Cardiac septum (tissue), 1 donor: ENCODE data around the gene ITGAX. TPM values are rescaled to one million over a fixed set of nuclear protein-coding genes. Genes with fewer than 3 reads are reported as not detected.

Experiments
- DNase-seq: peaks from one replicate; pipeline ENCODE4 v3.0.0-alpha.2; 2020; ENCODE audit warnings: low spot score
- intact Hi-C: fragments of 100-400 bp; cut with DNase I; formaldehyde crosslinking; loops from one replicate; pipeline ENCODE4 v1.14.0; 2022
- total RNA-seq: library from RNA; stranded (reverse); fragmentation: NEBNext Ultra II Directional; extraction: Animal tissue kit (Norgen Biotek cat#: 25700); gene quantifications from one replicate; pipeline ENCODE4 v1.2.1, GENCODE V29; 2021
- donor health status: DM: no; HTN: no; CAD: no.

Gene ITGAX
- total RNA-seq, 1 donor from 2014 or later: 5.9 TPM

DNA sequence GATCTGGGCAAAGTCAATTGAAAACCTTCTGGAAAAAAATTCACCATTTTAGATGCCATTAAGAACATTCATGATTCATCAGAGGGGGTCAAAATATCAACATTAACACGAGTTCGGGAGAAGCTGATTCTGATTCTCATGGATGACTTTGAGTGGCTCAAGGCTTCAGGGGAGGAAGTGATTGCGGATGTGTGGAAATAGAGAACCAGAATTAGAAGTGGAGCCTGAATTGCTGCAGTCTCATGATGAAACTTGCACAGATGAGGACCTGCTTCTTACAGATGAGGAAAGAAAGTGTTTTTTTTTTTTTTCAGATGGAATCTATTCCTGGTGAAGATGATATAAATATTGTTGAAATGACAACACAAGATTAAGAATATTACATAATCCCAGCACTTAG, 12.9 kb downstream of the ITGAX start:
- no peak for DNase-seq
- intact Hi-C loops: no loop called here

DNA sequence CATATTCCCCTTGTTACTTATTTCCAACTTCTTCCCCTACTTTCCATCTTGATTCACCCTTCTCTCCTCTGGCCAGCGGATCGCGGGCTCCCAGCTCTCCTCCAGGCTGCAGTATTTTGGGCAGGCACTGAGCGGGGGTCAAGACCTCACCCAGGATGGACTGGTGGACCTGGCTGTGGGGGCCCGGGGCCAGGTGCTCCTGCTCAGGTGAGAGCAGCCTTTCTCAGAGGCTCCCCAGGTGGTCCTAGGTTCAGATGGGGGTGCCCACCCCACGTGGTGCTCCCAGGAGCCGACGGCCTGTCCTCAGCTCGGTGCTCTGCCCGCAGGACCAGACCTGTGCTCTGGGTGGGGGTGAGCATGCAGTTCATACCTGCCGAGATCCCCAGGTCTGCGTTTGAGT, 16.0 kb downstream of the ITGAX start:
- no peak for DNase-seq
- intact Hi-C loops: no loop called here

DNA sequence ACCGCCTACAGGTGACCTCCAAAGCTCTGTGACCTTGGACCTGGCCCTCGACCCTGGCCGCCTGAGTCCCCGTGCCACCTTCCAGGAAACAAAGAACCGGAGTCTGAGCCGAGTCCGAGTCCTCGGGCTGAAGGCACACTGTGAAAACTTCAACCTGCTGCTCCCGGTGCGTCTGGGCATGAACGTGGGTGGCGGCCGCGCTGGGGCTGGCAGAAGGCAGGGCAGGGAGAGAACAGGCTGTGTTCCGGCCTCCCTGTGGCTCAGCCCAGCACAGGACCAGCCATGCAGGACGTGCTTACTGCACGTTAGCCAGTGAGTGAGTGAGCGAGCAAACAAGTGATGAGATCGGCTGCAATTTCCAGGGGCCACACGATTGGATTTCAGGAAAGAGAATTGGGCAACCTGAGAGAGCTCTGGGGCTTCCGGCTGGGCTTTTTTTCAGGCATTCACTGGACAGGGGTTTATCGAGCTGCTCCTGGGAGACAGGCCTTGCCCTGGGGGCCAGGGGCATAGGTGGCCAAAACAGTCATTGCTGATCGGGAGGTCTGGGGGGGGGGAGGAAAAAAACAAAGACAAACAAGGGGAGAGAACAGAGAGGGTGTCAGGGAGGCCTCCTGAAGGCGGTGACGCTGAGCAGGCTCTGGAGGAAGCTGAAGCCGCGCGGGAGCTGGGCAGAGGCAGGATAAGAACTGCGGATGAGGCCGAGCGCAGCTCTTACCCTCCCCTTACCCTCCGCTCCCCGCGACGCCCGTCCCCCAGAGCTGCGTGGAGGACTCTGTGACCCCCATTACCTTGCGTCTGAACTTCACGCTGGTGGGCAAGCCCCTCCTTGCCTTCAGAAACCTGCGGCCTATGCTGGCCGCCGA, 16.9 kb downstream of the ITGAX start:
- no peak for DNase-seq
- intact Hi-C loops: no loop called here

DNA sequence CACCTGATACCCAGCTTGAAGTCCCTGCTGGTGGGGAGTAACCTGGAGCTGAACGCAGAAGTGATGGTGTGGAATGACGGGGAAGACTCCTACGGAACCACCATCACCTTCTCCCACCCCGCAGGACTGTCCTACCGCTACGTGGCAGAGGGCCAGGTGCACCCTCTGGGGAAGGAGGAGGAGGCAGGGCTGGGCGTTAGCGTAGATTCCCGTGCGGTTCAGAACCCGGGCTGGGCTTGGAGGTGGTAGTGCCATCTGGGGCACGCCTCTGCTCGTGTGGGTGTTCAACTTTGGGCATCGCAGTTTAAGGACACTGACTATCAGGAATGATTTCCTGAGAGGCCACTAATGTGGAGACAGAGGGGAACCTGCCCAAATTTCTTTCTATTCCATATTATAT, 18.3 kb downstream of the ITGAX start:
- no peak for DNase-seq
- intact Hi-C loops: no loop called here

DNA sequence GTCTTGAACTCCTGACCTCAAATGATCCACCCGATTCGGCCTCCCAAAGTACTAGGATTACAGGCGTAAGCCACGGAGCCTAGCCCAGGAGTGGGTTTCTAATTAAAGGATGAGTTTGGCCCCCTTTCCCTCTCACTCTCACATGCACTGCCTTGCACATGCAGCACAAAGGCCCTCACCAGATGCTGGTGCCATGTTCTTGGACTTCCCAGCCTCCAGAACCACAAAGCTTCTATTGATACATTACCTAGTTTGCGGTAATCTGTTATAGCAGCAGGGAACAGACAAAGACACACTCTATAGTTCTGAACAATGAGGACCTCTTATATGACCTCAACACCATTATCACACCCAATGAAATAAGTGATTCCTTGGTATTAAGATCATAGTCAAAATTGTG, 20.3 kb downstream of the ITGAX start:
- intact Hi-C loops: no loop called here
- no peak for DNase-seq

DNA sequence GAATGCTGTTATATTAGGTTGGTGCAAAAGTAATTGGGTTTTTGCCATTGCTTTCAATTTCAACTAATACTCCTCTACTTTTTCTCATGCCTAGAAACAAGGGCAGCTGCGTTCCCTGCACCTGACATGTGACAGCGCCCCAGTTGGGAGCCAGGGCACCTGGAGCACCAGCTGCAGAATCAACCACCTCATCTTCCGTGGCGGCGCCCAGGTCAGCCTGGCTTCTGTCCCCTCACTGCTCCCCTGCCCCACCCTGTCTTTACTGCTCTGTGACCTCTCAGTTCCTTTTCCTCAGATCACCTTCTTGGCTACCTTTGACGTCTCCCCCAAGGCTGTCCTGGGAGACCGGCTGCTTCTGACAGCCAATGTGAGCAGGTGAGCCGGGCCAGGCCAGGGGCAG, 21.7 kb downstream of the ITGAX start:
- intact Hi-C loops: no loop called here
- no peak for DNase-seq

DNA sequence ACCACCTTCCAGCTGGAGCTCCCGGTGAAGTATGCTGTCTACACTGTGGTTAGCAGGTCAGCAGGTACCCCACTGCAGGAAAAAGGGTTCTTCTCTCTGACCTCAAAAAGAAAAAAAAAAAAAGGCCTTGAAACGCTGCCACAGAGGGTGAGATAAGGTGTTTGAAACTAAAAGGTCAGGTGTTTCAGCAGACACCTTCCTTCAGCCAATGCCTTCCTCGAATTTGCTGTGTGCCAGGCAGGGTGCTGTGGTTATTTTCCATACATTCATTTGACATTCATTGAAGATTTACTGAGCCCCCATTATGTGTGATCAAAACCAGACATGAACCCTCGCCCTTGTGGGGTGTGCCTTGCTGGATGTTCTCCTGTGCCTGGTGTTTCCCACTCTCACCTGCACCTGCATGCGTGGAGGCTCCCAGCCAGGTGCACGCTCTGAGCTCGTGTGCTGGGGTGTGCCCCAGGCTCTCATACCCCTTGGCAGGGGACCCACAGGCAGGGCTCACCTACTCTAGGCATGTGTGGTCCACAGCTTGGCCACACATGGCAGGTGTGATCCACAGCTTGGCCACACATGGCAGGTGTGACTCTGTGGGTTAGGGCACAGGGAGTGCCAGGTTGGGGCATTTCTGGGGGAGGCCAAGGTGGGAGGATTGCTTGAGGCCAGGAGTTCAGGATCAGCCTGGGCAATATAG, 22.4 kb downstream of the ITGAX start:
- intact Hi-C loops: no loop called here
- DNase-seq: no peak

DNA sequence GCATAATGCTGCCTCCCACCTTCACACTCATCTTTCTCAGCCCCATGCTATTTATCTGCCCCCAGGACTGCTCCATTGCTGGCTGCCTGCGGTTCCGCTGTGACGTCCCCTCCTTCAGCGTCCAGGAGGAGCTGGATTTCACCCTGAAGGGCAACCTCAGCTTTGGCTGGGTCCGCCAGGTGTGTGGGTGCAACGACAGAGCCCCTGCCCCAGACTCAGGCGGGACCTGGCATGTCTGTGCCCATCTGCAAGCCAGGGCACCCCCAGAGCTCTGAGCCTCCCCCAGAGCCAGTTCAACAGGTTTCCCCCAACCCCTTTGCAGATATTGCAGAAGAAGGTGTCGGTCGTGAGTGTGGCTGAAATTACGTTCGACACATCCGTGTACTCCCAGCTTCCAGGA, 25.2 kb downstream of the ITGAX start:
- DNase-seq: no peak
- intact Hi-C loops: loop anchor here (10.0 kb wide), 1 partner anchor 195 kb away; the partner anchor contains the start of gene FUS

DNA sequence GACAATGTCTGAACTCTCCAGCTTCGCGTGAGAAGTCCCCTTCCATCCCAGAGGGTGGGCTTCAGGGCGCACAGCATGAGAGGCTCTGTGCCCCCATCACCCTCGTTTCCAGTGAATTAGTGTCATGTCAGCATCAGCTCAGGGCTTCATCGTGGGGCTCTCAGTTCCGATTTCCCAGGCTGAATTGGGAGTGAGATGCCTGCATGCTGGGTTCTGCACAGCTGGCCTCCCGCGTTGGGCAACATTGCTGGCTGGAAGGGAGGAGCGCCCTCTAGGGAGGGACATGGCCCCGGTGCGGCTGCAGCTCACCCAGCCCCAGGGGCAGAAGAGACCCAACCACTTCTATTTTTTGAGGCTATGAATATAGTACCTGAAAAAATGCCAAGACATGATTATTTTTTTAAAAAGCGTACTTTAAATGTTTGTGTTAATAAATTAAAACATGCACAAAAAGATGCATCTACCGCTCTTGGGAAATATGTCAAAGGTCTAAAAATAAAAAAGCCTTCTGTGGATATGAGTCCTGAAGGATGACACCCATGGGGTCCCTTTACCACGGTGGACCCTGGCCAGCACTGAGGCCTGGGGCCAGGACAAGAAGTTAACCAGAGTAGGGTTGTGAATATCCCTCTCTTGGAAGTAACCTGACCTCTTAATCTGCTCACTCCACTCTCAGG, 27.6 kb downstream of the ITGAX start:
- intact Hi-C loops: loop anchor here (10.0 kb wide), 1 partner anchor 198 kb away; the partner anchor contains the start of gene FUS

DNA sequence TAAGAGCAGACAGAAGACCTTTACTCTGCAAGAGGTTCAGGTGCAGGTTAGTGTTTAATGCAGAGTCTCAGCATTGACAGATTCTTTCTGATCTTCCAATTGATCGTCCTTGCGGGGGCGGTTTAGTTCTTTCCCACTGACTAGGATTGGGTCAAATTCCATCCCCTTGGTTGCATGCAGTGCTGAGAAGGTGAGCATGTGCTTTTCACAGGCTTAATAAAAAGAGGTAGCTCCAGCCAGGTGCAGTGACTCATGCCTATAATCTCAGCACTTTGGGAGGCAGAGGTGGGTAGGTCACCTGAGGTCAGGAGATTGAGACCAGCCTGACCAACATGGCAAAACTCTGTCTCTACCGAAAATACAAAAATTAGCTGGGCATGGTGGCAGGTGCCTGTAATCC, 30.7 kb downstream of the ITGAX start:
- DNase-seq: no peak
- intact Hi-C loops: loop anchor here (10.0 kb wide), 1 partner anchor 201 kb away; the partner anchor contains the start of gene FUS

More for the DNA sequence above, 27.6 kb downstream of the ITGAX start:
- DNase-seq: peak; percentile 91

DNA sequence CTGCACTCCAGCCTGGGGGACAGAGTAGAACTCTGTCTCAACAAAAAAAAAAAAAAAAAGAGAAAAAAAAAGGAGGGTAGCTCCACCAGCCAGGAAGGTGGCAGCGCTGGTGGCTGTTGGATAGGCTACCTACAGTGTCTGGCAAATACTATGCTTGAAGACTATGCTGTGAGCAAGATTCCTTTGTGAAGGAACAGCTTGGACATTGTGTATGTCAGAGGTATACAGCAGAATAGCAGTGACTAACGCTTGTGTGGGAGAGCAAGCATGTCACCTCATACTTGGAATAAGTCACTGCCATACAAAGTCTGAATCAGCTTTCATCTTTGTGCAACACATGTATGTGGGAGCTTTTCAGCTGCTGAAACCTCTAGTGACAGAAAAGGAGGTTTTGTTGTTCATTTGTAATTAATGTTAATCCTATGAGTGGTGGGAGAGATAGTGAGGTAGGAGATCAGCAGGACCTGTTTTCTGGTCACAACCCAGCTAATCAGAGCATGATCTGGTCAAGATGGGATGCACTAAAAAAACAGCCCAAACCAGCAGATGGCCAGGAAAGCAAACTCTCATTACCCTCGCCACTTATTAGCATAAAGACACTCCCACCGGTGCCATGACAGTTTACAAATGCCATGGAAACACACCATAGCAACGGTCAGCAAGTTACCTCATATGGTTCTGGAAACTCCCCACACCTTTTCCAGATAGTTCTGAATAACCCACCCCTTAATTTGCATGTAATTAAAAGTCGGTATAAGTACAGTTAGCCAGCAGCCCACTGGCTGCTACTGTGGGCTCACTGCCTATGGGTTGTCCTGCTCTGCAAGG, 31.4 kb downstream of the ITGAX start:
- intact Hi-C loops: loop anchor here (10.0 kb wide), 1 partner anchor 202 kb away; the partner anchor contains the start of gene FUS

DNA sequence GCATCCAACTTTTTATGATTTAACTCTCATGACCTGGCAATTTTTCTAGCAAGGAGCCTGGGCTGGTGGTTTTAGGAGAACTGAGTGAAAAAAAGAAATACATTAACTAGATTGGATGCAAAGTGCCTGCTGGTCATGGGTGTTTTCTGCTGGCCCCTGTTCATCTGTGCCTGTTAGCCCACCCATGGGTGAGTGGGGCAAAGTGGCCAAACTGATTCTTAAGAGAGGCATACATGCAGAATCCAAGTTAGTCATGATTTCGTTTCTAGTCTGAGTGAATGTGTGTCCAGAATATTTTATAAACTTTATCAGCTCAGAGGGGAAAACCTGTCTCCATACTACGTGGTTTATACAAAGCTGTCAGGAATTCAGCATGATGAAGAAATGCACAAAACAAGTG, 33.6 kb downstream of the ITGAX start:
- no peak for DNase-seq
- intact Hi-C loops: loop anchor here (10.0 kb wide), 1 partner anchor 204 kb away; the partner anchor contains the start of gene FUS

More for the DNA sequence above, 31.4 kb downstream of the ITGAX start:
- DNase-seq: no peak

DNA sequence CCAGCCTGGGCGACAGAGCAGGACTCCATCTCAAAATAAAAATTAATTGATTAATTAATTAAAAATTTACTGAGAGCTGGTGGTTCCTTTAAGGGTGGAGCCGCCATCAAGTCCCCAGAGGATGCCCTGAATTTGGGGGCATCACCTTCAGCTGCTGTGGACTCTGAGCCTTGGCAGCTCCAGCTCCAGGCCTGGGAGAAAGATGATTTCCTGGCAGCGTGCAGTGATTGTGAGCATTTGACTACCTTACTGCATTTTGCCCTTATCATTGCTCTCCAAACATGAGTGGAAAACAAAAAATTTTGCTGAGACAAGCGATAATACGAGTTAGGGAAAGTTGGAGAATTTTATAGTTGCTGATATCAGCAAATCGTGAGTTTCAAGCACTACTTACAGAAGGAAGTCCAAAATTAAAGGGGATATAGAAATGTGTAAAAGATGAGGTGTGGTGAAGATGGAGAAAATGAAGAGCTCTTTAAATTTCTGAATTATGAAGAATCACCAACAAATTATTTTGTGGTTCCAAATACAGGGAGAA, 35.6 kb downstream of the ITGAX start:
- intact Hi-C loops: no loop called here

DNA sequence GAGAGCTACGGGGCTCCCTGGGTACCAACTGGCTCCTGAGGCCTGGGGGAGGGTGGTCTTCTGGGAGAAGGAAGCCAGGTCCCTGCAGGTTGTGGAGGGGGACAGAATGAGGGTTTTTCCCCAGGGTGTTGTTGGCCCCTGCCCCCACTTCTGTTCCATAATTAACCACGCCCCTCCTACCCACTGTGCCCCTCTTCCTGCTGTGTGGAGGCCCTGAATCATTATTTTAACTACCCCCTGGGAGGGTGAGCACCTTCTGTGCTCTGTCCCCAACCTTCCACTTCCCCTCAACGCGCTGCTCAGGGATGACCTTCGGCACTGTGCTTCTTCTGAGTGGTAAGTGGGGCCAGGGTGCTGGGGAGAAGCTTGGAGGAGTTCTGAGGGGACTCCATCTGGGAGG, 38.1 kb downstream of the ITGAX start, which contains the start of gene ITGAD:
Gene ITGAD, plus strand, starts transcription at position 280 of the 400 bp plus-strand sequence. Its CDS starts 26 bp downstream, at position 306.
- intact Hi-C loops: no loop called here

More for the DNA sequence above, 35.6 kb downstream of the ITGAX start:
- DNase-seq: no peak

DNA sequence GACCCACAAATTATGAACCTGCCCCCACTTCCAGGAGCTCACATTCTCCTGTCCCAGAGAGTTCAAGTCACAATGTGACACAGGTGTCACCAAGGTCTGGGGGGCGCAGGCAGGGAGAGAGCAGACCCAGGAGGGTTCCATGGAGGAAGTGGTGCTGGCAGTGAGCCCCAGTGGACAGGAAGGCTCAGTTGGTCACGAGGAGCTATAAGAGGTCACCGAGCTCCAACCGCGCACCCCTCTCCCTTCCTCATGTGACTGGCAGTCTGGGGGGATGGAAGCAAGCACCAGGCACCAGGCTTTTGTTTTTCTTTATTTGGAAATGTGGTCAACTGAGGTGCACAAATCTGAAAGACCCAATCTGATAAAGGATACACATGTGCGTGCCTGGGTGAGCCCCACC, 40.7 kb downstream of the ITGAX start:
- no peak for DNase-seq
- intact Hi-C loops: no loop called here

More for the DNA sequence above, 38.1 kb downstream of the ITGAX start, which contains the start of gene ITGAD:
- DNase-seq: no peak

DNA sequence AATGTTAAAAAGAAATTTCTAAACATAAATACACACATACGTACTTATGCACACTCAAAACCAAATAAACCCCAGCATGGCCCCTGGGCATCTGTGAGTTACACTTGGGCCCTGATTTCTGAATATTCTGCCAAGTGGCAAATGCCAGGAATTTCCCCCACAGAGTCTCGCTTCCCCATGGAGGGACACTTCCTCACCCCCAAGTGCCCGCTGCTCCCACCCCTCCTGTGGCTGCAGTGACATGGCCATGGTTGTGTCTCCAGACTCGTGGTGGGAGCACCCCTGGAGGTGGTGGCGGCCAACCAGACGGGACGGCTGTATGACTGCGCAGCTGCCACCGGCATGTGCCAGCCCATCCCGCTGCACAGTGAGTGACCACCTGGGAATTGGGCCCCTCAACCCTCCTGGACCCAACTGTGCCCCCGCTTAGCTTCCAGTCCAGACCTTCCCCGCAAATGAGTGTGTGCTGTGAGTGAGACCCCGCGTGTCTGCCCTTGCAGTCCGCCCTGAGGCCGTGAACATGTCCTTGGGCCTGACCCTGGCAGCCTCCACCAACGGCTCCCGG, 42.2 kb downstream of the ITGAX start:
- no peak for DNase-seq
- intact Hi-C loops: no loop called here

DNA sequence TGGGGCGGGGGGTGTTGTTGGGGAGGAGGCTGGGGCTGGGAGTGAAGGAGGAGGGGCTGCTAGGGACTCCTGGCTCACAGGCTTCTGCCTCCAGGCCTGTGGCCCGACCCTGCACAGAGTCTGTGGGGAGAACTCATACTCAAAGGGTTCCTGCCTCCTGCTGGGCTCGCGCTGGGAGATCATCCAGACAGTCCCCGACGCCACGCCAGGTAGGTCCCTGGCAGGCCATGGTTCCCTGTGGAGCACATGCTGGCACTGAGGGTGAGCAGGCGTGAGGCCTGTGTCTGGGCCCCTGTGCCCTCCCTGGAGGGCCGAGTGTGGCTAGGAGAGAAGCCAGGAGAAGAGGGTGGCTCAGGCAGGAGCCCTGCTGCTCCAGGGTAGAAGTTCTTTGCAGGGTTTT, 42.7 kb downstream of the ITGAX start:
- intact Hi-C loops: no loop called here
- DNase-seq: no peak

DNA sequence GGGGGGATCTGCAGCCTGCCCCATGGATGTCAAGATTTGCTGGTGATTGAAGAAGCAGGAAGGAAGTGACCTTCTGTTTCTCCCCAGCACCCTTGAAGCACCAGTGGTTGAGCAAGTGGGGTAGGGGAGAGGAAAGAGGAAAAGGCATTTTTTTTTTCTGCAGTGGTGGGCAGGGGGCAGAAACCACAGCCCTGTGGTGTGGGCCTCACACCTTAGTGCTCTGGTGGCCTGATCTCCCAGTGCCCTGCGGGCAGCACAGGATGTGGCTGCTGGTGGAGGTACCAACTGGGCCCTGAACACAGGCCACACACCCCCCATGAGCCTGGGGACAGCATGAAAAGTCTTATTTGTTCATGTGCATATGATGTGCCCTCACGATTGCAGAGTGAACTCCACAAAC, 45.2 kb downstream of the ITGAX start:
- intact Hi-C loops: no loop called here
- no peak for DNase-seq
